Esophagus squamous epithelium (tissue), 4 donors: Measurements from ENCODE around the gene CXCR4.

Experiments
- CTCF ChIP-seq, 6 experiments: fragments of 450-650 bp in 4 of 6; fragments of 200-600 bp in 2 of 6; sonication (generic) in 2 of 6; IDR thresholded peaks; one replicate each; pipeline ENCODE4 v1.5.1; 2016 to 2019; ENCODE audit warnings: antibody characterized with exemption in 6 of 6, mild to moderate bottlenecking in 4 of 6, moderate library complexity in 4 of 6
- POLR2A ChIP-seq, 4 donors: fragments of 450-650 bp; IDR thresholded peaks; one replicate each; pipeline ENCODE4 v1.6.1; 2017; ENCODE audit warnings: antibody characterized with exemption in 4 of 4, mild to moderate bottlenecking in 4 of 4, moderate library complexity in 3 of 4

DNA sequence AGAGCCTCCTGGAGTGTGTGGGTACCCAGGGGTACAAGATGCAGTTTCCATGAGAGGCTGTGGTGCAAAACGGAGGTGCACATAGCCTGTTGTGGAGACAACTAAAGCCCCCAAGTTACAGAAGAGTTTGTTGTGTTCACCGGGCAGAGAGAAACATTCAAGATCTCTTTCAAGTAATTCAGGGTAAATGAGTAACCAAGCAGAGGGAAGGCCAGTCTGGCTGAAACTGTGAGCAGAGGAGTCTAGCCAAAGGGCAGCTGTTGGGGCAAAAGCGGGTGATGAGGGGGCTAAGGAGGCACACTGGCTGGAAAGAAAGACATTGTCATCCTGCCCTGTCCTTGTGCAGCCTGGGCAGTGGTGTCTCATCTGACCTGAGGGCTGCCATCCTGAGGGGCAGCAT lies 52.0 kb downstream of the CXCR4 start:
- TF ChIP-seq CTCF (IDR thresholded peaks at IDR 0.05) (no peak), POLR2A (IDR thresholded peaks at IDR 0.05) (no peak)
